GM21576 (cell line): ENCODE measurements around the gene DGCR2.
"Not testable (repeated sequence)": the region's sequence is repeated elsewhere in the genome, so short reads cannot be mapped to it uniquely, and the experiment has no call there.

ENCODE experiments used
- ATAC-seq: cut with Tn5 transposase; IDR thresholded peaks from one replicate; pipeline ENCODE4 v1.9.1; 2021; ENCODE audit warnings: mild to moderate bottlenecking, moderate library complexity; ENCODE audit not compliant: unreplicated experiment

The DGCR2 gene

DNA sequence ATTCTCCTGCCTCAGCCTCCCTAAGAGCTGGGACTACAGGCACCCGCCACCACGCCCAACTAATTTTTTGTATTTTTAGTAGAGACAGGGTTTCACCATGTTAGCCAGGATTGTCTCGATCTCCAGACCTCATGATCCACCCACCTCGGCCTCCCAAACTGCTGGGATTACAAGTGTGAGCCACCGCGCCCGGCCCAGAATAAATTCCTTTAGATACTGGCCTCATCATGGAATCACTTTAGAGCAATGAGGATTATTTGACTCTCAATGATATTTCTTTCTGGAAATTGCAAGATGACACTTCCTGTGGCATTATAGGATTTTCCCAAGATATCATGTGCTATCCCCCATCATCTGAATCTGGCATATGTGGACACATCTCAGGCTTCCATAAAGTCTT lies 108.8 kb downstream of the DGCR2 start:
- ATAC-seq = not testable (repeated sequence)

DNA sequence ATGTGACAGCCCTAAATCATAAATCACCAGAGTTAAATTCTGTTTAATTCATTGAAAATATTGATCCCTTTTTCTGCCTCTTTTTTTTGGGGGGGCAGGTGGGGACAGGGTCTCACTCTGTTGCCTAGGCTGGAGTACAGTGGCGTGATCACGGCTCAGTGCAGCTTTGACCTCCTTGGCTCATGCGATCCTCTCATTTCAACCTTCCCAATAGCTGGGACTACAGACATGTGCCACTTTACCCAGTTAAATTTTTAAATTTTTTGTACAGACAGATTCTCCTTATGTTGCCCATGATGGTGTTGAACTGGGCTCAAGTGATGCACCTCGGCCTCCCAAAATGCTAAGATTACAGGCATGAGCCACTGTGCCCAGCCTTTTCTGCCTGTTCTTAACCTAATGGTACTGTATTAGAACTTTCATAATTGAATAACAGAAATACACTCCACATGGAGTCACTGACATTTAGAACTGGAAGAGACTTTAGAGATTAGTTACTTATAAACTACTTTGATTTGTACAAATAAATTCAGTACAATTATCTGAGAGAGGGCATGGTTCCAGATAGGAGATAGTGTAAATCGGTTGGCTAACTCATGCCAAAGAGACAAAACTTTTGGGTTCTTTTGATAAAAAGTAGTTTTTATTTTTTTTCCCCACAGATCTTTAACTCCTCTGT lies 109.8 kb downstream of the DGCR2 start:
- no peak for ATAC-seq

DNA sequence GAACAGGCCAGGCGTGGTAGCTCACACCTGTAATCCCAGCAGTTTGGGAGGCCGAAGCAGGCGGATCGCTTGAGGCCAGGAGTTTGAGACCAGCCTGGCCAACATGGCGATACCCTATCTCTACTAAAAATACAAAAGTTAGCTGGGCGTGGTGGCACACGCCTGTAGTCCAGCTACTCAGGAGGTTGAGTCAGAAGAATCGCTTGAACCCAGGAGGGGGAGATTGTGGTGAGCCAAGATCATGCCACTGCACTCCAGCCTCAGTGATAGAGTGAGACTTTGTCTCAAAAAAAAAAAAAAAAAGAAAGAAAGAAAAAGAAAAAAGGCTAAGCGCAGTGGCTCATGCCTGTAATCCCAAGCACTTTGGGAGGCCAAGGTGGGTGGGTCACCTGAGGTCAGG lies 110.6 kb downstream of the DGCR2 start:
- ATAC-seq = not testable (repeated sequence)

DNA sequence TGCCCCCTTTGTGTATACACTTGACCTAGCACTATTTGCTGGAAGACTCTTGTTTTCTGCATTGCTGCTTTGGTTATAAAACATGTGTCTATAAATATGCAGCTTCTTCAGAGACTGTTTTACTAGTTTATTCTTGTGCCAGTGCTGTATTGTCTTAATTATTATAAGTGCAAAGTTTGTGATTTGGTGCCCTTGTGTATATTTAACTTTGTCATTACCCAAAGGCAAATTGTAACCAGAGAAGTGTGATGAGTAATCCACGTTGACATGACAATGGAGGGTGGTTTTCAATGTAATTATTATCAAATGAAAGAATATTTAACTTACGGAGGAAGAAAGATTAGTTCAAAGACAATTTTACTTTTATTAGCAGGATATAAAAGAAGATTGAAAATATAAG lies 111.1 kb downstream of the DGCR2 start:
- ATAC-seq = no peak

DNA sequence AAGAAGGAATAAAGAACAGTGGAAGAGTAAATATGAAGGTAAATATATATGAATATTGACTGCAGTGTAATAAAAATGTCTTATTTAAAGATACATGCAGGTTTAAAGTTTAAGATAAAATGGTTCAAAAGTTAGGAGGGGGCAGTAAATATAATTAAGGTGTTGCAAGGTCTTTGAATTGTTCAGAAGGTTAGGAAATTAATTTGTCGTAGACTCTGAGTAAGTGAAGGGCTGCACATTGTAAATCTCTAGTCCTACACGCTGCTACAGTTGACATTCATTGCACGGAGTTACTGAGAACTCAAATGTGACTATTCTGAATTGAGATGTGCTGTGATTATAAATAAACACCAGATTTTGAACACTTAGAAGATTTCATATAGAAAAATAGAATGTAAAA lies 116.3 kb downstream of the DGCR2 start:
- no peak for ATAC-seq

GRCh38 chr22:19004471-19004870 lies 117.7 kb downstream of the DGCR2 start:
- no peak for ATAC-seq

GRCh38 chr22:19003508-19003907 lies 118.7 kb downstream of the DGCR2 start:
- no peak for ATAC-seq

GRCh38 chr22:19002684-19003038 lies 119.6 kb downstream of the DGCR2 start:
- ATAC-seq = no peak

DNA sequence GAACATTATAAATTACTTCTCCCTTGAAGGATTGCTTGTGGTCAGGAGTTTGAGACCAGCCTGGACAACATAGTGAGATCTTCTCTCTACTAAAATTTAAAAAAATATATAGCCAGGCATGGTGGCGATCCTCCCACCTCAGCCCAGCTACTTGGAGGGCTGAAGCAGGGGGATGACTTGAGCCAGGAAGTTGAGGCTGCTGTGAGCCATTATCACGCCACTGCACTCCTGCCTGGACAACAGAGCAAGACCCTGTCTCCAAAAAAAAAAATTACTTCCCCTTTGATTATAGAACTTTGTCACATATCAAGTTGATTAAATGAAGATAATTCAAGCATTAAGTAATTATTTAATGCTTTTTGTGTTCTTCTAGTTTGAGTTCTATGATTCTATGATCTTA lies 121.0 kb downstream of the DGCR2 start:
- ATAC-seq = no peak

DNA sequence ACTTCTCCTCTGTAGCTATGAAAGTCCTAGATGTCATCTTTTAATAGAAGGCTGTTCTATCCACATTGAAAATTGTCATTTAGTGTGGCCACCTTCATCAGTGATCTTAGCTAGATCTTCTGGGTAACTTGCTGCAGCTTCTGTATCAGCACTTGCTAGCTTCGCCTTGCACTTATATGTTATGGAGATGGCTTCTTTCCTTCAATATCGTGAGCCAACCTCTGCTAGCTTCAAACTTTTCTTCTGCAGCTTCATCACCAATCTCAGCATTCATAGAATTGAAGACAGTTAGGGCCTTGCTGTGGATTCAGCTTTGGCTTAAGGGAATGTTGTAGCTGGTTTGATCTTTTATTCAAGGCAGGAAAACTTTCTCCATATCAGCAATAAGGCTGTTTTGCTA lies 122.1 kb downstream of the DGCR2 start:
- ATAC-seq = not testable (repeated sequence)

DNA sequence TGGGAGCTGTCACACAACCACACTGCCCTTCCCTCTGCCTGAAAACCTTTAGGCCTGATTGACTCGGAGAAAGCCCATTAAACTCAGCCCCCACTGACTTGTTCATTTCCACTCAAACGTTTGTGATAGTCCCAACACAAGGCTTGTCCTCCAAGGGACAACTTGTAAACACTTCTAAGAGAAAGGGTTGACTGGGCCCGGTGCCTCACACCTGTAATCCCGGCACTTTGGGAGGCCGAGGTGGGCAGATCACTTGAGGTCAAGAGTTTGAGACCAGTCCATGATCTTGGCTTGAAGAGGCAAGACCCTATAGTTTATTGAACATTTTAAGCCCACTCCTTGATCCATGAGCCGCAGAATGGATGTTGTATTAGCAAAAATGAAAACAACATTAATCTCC lies 122.8 kb downstream of the DGCR2 start:
- no peak for ATAC-seq

- no peak for ATAC-seq
Observed at GRCh38 chr22:18999008-18999407, 123.2 kb downstream of the DGCR2 start.

DNA sequence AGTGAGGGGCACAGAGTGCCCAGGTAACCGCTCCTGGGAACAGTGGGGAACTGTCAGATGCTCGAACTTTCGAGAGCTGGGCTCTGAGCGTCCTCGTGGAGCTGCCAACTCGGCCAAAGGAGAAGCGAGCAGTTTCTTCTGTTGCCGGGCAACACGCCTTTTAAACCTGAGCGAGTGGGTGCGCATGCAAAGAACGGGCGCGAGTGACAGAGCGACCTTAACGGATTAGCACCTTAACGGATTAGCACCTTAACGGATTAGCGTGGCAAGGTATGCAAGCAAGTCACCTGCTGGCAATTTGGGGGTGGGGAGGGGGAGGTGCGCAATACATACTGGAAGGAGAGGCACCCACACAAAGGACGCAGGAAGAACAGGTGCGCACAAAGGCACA lies 124.3 kb downstream of the DGCR2 start:
- ATAC-seq = no peak

GRCh38 chr22:18997306-18997924 lies 124.8 kb downstream of the DGCR2 start:
- ATAC-seq = no peak

- ATAC-seq = no peak
Observed at GRCh38 chr22:18996376-18996900, 125.8 kb downstream of the DGCR2 start.

- no peak for ATAC-seq
Observed at GRCh38 chr22:18995327-18995711, 126.9 kb downstream of the DGCR2 start.

GRCh38 chr22:18994701-18995326 lies 127.4 kb downstream of the DGCR2 start:
- ATAC-seq = no peak

DNA sequence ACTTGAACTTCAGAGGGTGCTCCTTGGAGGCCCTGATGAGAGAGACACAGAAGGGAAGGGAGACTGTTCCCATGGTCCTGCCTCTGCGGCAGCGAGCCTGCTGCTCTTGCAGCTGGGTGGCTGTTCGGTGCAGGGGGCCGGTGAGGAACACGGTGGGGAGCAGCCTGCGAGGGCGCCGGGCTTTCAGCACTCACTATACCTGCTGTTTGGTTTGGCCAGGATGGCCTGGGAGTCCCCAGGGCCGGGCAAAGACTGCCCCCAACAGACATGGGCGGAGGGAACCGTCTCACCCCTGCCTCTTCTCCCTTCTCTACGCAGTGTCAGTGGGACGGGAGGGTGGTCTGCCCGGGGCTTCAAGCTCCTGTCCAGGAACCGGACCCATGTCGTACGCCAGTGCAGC lies 128.2 kb downstream of the DGCR2 start:
- ATAC-seq = no peak

DNA sequence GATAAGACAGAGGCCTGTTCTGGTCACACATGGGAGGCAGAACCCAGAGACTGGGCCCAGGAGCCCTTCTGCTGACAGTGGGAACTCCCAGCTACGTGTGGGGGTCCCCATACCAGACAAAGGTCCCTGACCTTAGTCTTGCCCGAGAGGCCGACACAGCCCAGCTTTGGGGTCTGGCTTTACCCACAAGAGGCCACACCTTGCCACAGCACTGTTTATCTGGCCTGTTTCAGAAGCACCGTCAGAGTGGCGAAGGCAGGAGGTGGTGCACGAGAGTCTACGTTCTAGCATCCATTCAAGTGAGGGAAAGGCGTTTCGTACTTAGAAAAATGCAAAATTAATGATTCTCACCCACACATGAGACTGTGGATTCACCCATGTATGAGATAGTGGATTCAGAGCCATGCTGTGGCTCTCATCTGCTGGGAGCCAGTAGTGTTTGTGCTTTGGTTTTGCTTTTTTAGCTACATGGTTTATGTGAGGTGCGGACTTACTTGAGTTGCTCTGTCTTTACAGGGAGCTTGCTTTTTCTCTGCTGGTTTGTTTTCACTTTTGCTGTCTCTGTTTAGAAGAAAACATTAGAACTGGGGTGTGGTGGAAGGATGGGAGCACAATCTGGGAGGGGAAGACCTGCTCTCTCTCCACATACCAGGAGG lies 129.5 kb downstream of the DGCR2 start:
- no peak for ATAC-seq

DNA sequence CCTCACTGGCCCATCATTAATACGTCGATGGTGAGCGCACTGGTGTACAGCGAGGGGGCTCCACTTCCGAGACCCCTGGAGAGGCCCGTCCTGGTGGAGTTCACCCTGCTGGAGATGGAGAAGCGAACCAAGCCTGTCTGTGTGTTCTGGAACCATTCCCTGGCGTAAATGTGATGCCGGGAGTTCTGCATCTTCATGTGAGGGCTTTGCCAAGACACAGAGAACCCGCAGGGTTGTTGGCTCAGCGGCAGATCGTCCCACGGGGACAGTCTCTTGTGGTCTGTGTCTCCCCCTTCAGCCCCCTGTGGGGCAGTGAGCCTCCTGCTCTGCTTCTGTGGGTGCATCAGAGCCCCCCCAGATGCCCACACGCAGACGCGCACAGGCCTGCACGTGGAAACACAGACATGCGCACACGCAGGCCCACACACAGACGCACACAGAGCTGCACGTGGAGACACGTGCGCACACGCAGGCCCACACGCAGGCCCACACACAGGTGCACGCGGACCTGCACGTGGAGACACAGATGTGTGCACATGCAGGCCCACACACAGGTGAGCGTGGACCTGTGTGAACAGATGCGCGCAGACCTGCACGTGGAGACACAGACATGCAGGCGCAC lies 130.3 kb downstream of the DGCR2 start:
- no peak for ATAC-seq

GRCh38 chr22:18991138-18991432 lies 131.1 kb downstream of the DGCR2 start:
- no peak for ATAC-seq
